GM18951 (cell line): Measurements from ENCODE around the gene MED12L.

Experiments
- POLR2A ChIP-seq: IDR thresholded peaks from 4 replicates; pipeline ENCODE4 v1.6.1; 2011; ENCODE audit warnings: mild to moderate bottlenecking; ENCODE audit not compliant: insufficient read length, insufficient read depth; ENCODE audit errors: extremely low read depth
- in situ Hi-C: fragments of 300-500 bp; cut with MboI; formaldehyde crosslinking; loops from one replicate; pipeline ENCODE4 v1.12.0; 2022; ENCODE audit warnings: low sequenced_read_pairs, mixed read lengths, inconsistent platforms; ENCODE audit not compliant: unreplicated experiment

Gene MED12L

DNA sequence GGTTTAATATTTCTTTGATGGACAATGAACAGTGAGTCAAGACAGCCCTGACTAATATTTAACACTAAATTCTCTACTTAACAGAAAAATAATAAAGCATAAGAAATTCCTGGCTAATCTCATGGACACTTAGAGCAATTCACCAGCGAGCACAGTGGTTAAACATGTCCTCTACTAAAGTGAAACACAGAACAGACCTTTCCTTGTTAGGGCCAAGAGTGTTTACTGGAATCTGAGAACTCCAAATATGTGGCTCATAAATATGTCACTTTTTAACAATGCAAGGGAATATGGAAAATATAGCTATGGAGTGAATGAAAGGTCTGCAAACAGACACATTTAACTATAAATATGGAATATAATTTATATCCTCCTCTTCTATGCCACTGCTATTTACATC is 394.0 kb downstream of the MED12L start:
- in situ Hi-C loops = no loop called here
- no peak for TF ChIP-seq POLR2A

GRCh38 chr3:151480492-151480891 is 395.0 kb downstream of the MED12L start:
- in situ Hi-C loops = no loop called here
- no peak for TF ChIP-seq POLR2A

GRCh38 chr3:151483488-151483887 is 398.0 kb downstream of the MED12L start:
- in situ Hi-C loops = no loop called here

GRCh38 chr3:151483961-151484520 is 398.6 kb downstream of the MED12L start:
- in situ Hi-C loops = no loop called here

More at GRCh38 chr3:151483488-151483887, 398.0 kb downstream of the MED12L start:
- TF ChIP-seq POLR2A = no peak

More at GRCh38 chr3:151483961-151484520, 398.6 kb downstream of the MED12L start:
- TF ChIP-seq POLR2A = no peak
